ENCODE data around the gene GRM7.

GRCh38 chr3:7658294-7658693 is 797.4 kb downstream of the GRM7 start:
- TF ChIP-seq, protein P1, sequence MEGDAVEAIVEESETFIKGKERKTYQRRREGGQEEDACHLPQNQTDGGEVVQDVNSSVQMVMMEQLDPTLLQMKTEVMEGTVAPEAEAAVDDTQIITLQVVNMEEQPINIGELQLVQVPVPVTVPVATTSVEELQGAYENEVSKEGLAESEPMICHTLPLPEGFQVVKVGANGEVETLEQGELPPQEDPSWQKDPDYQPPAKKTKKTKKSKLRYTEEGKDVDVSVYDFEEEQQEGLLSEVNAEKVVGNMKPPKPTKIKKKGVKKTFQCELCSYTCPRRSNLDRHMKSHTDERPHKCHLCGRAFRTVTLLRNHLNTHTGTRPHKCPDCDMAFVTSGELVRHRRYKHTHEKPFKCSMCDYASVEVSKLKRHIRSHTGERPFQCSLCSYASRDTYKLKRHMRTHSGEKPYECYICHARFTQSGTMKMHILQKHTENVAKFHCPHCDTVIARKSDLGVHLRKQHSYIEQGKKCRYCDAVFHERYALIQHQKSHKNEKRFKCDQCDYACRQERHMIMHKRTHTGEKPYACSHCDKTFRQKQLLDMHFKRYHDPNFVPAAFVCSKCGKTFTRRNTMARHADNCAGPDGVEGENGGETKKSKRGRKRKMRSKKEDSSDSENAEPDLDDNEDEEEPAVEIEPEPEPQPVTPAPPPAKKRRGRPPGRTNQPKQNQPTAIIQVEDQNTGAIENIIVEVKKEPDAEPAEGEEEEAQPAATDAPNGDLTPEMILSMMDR (IDR thresholded peaks at IDR 0.05) = no peak
- TF ChIP-seq POLR2AphosphoS5 (IDR thresholded peaks at IDR 0.05) = no peak
- no peak for TF ChIP-seq EP300 (IDR thresholded peaks at IDR 0.05)
